ENCODE measurements around the gene NKX3-2.
A peak's percentile ranks its signal among the peaks of the same experiment; 100 is the strongest.

NKX3-2 gene

DNA sequence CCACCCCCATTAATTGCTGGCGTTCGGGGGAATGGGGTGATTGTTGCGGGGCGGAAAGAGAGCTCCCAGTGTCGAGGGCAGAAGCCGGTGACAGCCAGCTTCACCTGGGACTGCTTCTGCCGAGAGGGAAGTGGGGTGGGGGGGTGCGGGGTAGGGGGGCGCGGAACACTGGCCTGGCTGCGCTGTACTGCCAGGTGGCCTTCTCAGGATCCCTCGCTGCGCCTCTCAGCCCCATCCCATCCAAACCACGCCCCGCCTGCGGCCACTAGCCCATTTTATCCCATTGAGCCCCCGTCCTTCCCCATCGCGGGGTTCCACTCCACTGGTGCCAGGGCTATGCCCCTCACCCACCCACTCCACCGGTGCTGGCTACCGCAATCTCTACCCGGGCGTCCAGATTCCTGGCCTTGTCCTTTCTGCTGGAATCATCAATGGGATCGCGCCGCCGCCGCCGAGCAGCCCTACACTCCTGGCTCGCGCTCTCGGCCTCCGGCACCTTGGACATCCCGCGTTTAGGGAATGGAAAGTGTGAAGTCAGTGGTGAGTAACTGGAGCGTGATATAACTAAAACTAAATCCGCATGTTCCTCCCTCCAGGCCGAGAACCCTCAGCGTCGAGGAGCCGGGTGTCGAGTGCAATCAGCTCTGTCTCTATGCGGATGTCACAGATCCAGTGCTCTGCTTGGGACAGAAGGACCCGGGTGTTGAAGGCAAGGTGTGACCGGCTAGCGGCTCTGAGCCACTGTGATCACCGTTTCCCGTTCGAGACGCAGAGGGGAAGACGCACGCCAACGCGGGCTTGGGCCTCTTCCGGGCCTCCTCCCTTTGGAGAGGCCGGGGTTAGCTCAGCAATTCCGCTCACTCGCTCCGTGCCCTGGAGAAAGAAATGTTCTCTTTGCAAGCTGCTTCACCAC, 20.5 kb downstream of the NKX3-2 start:
- Histone ChIP-seq H3K9me3 (no peaks in the 10 kb centered on the region; the same call in 1 of the 2 replicates), H3K4me1 (peaks cover 9% of the 10 kb centered on the region), H3K4me3 (no peak overlapping the region), H3K27me3 (ENCODE audit: low read depth) (no peaks in the 10 kb centered on the region), H3K36me3 (replicated peaks) (no peaks in the 10 kb centered on the region)
- in situ Hi-C loops (cut with MboI; ENCODE audit: low sequenced_read_pairs), result no loop called here
- DNase-seq (ENCODE audit: low spot score in 2 of 2), result no peak

DNA sequence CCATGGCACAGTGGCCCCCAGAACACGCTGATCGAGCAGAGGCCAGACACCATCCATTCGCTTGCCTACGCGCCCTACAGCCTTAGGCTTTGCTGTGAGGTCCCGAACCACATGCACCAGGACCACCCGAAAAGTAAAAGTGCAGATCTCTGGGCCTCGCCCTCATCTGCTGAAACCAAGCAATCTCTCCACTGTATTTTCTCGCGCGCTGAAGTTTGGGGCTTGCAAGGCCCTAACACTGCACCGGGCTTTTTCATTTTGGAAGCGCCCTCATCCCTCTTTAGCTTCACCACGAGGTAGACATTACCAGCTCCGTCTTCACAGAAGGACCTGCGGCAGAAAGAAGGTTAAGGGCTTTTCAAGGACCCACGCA, 21.2 kb downstream of the NKX3-2 start:
- no peaks in the 10 kb centered on the region; the same call in 1 of the 2 replicates for H3K9me3 ChIP-seq
- in situ Hi-C loops (cut with MboI; ENCODE audit: low sequenced_read_pairs), result no loop called here
- DNase-seq (ENCODE audit: low spot score in 2 of 2), result no peak
- H3K36me3 ChIP-seq (replicated peaks), result no peaks in the 10 kb centered on the region
- peaks cover 15% of the 10 kb centered on the region for H3K4me1 ChIP-seq
- no peak overlapping the region for H3K4me3 ChIP-seq
- no peaks in the 10 kb centered on the region for H3K27me3 ChIP-seq (ENCODE audit: low read depth)

DNA sequence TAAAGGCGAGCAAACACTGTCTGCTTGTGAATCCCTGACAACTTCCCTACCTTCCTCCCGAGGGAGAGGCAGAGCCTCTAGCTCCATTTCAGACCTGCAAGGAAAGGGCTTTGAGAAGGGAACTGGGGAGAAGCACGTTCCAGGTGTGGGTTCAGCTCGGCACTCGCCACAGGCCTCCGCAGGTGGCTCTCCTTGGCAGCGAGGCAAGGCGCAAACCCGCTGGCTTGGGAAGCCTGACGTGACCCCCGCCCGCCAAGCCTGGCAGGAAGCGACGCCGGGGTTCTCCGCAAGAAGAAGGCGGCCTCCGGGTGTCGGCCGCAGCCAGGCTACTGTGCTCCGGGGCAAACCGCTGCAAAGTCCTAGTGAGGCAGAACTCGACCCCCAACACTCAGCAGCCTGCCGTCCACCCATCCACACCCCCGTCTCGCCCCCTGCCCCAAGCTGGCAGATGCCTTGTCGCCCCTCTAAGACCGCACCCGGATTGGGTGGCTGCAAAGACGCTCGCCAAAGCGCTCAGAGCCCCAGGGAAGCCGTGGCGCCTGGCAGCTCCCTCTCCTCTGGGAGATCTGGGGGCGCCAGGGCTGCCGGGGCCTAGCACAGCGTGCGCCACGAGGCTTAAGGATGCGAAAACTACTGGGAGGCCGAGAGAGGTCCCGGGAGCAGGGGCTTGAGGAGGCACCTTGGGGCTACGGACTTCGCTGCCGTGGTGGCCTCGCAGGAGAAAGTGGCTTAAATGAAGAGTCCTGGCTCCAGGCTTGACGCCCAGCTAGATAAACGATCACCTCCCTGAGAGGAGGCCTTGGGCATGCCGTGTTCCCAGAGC, 21.8 kb downstream of the NKX3-2 start:
- in situ Hi-C loops (cut with MboI; ENCODE audit: low sequenced_read_pairs), result no loop called here
- DNase-seq (ENCODE audit: low spot score in 2 of 2), result no peak
- no peak overlapping the region for H3K4me3 ChIP-seq
- no peaks in the 10 kb centered on the region for H3K27me3 ChIP-seq (ENCODE audit: low read depth)
- H3K9me3 ChIP-seq, result no peaks in the 10 kb centered on the region; the same call in 1 of the 2 replicates
- H3K36me3 ChIP-seq (replicated peaks), result no peaks in the 10 kb centered on the region
- peaks cover 20% of the 10 kb centered on the region for H3K4me1 ChIP-seq

DNA sequence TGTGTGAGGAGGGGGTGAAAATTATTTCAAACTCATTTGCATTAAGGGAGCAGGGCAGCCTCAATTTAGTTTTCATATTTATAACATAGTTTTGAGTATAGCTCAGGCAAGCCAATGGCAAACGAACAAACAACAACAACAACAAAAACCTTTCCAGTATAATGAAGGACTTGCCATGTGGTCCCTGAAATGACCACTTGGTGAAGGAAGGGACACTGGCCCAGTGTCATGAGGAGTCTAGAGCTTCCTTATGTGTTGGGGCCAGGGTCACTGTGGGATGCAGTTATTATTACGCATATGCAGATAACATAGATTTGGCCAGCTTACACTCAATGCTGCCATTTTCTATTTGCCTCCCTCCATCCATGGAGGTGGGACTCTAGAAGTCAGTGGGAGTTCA, 23.3 kb downstream of the NKX3-2 start:
- no peaks in the 10 kb centered on the region for H3K36me3 ChIP-seq (replicated peaks)
- DNase-seq (ENCODE audit: low spot score in 2 of 2), result no peak
- peaks cover 34% of the 10 kb centered on the region for H3K4me1 ChIP-seq
- no peaks in the 10 kb centered on the region for H3K27me3 ChIP-seq (ENCODE audit: low read depth)
- H3K4me3 ChIP-seq, result no peak overlapping the region
- in situ Hi-C loops (cut with MboI; ENCODE audit: low sequenced_read_pairs), result no loop called here
- no peaks in the 10 kb centered on the region; the same call in 1 of the 2 replicates for H3K9me3 ChIP-seq

DNA sequence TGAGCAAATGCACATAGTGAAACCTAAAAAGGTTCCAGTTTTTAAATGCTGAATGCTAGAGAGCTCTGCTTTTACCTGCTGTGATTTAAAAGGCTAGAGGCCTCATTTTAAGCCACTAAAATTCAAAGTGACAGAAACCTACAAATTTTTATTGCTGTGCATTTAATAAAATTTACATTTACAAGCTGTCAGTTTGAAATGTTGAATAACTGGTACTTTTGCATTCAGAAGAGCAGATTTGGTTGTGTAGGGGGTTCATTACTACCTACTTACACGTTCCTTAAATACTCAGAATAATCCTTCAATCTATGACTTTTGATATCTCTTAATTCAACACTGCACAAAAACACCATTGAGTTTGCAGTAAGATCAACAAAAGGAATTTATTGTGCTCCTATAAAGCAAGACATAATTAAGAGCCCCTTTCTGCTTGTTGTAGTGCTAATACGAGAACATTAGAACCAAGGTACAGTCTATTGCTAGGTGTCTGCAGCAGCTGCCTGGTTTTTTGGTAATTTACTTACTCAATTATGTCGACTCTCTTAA, 27.9 kb downstream of the NKX3-2 start:
- in situ Hi-C loops (cut with MboI; ENCODE audit: low sequenced_read_pairs), result no loop called here
- DNase-seq (ENCODE audit: low spot score in 2 of 2), result peak in 1 of 2 experiments; percentile 91
- H3K27me3 ChIP-seq (ENCODE audit: low read depth), result no peaks in the 10 kb centered on the region
- H3K4me3 ChIP-seq, result no peak overlapping the region
- no peaks in the 10 kb centered on the region for H3K9me3 ChIP-seq
- no peaks in the 10 kb centered on the region for H3K36me3 ChIP-seq (replicated peaks)
- peaks cover 56% of the 10 kb centered on the region for H3K4me1 ChIP-seq

DNA sequence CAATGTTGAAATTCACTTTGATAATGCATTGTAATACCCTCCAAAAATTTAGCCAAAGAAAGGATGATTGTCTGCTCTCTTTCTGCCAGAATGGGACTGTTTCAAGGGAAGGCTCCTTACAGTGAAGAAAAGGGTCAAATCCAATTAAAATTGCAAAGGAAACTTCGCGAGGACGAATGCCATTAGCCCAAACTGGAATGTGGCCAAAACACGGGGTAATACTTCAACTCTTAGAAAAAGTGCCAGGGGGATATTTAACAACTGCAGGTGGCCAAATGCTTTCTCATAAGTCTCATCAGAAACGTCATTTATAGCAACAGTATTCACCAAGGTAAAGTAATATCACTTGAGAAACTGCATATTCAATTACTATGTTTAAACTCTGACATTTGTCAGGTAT, 29.0 kb downstream of the NKX3-2 start:
- H3K27me3 ChIP-seq (ENCODE audit: low read depth), result no peaks in the 10 kb centered on the region
- H3K36me3 ChIP-seq (replicated peaks), result no peaks in the 10 kb centered on the region
- no peaks in the 10 kb centered on the region for H3K9me3 ChIP-seq
- no peak overlapping the region for H3K4me3 ChIP-seq
- peak; percentile 68 to 78 for DNase-seq (ENCODE audit: low spot score in 2 of 2)
- H3K4me1 ChIP-seq, result peaks cover 56% of the 10 kb centered on the region
- in situ Hi-C loops (cut with MboI; ENCODE audit: low sequenced_read_pairs), result no loop called here

DNA sequence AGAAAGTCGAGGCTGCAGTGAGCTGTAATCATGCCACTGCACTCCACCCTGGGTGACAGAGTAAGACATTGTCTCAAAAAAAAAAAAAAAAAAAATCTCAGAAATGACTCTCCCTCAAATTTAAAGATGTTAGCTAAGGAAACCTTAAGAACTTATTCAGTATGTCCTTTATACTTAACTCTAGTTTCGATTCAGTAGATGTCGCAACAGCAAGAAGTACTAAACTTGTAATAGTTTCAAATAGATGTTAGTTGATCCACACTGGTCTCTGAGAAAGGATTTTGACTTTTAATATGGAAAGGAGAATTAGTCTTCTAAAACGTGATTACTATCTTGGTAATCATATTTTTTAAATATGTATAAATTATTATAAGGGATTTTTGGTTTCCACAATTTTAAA, 29.6 kb downstream of the NKX3-2 start:
- no peaks in the 10 kb centered on the region for H3K27me3 ChIP-seq (ENCODE audit: low read depth)
- no peak overlapping the region for H3K4me3 ChIP-seq
- no peak for DNase-seq (ENCODE audit: low spot score in 2 of 2)
- no peaks in the 10 kb centered on the region for H3K36me3 ChIP-seq (replicated peaks)
- peaks cover 55% of the 10 kb centered on the region for H3K4me1 ChIP-seq
- H3K9me3 ChIP-seq, result no peaks in the 10 kb centered on the region
- in situ Hi-C loops (cut with MboI; ENCODE audit: low sequenced_read_pairs), result no loop called here

DNA sequence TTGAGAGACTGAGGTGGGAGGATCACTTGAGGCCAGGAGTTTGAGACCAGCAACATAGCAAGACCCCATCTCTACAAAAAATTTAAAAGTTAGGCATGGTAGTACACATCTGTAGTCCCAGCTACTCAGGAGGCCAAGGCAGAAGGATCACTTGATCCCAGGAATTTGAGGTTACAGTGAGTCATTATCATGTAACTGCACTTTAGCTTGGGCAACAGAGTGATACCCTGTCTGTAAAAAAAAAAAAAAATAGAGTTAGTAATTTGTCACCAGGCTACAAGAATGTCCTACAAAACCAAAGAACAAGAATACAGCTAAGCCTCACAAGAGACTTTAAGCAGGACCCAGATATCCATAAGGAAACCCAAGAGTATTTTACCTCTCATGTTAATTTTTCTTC, 33.2 kb downstream of the NKX3-2 start:
- no peaks in the 10 kb centered on the region for H3K36me3 ChIP-seq (replicated peaks)
- no peaks in the 10 kb centered on the region for H3K27me3 ChIP-seq (ENCODE audit: low read depth)
- no peak for DNase-seq (ENCODE audit: low spot score in 2 of 2)
- H3K4me3 ChIP-seq, result no peak overlapping the region
- in situ Hi-C loops (cut with MboI; ENCODE audit: low sequenced_read_pairs), result no loop called here
- peaks cover 22% of the 10 kb centered on the region for H3K4me1 ChIP-seq
- H3K9me3 ChIP-seq, result no peaks in the 10 kb centered on the region

DNA sequence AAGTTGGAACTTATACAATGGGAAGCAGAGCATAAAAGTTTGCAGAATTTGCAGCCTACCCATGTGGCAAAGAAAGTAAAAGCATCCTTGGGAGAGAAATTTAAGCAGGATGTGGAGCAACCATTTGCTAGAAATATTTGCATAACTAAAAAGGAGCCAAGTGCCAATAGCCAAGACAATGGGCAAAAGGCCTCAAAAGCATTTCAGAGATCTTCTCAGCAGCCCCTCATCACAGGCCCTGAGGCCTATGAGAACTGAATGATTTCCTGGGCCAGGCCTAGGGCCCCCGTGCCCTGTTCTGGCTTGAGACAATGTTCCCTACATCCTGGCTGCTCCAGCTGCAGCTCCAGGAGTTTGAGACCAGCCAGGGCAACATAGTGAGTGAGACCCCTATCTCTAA, 34.9 kb downstream of the NKX3-2 start:
- Histone ChIP-seq H3K4me1 (peaks cover 9% of the 10 kb centered on the region), H3K9me3 (no peaks in the 10 kb centered on the region), H3K36me3 (replicated peaks) (no peaks in the 10 kb centered on the region), H3K4me3 (no peak overlapping the region), H3K27me3 (ENCODE audit: low read depth) (no peaks in the 10 kb centered on the region)
- in situ Hi-C loops (cut with MboI; ENCODE audit: low sequenced_read_pairs), result no loop called here
- peak in 1 of 2 experiments; percentile 20 for DNase-seq (ENCODE audit: low spot score in 2 of 2)

DNA sequence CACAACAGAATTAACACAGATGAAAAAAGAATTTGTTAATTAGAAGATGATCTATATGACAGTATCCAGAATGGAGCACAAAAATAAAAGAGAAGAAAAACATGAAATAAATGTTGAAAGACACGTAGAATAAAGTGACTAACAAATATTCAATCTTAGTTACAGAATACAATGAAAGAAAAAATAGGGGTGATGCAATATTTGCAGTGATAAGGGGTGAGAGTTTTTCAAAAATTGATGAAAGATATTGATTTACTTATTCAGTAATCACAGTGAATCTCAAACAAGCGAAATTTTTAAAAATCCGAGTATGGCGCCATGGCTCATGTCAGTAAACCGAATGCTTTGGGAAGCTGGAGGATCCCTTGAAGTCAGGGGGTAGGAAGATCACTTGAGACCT, 39.9 kb downstream of the NKX3-2 start:
- no peaks in the 10 kb centered on the region for H3K4me1 ChIP-seq
- in situ Hi-C loops (cut with MboI; ENCODE audit: low sequenced_read_pairs), result no loop called here
- H3K4me3 ChIP-seq, result no peak overlapping the region
- H3K27me3 ChIP-seq (ENCODE audit: low read depth), result no peaks in the 10 kb centered on the region; the same call in 1 of the 2 replicates
- H3K9me3 ChIP-seq, result no peaks in the 10 kb centered on the region
- DNase-seq (ENCODE audit: low spot score in 2 of 2), result no peak
- no peaks in the 10 kb centered on the region for H3K36me3 ChIP-seq (replicated peaks)

DNA sequence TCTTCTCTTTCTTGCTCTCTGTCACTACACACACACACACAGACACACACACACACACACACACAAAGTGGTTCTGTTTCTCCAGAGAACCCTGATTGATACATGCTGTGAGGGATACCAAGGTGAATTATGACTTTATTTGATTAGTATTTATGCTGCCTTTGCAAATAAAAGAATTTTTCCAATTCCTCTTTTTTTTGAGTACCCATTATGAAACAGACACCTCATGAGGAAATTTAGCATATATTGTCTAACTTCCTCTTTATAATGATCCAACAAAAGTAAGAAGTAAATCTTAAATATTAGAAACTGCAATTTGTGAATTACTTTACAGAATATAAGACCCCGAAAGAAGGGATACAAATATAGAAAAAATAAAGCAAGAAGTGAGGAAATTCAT, 45.8 kb downstream of the NKX3-2 start:
- Histone ChIP-seq H3K4me1 (no peaks in the 10 kb centered on the region), H3K9me3 (no peaks in the 10 kb centered on the region), H3K36me3 (replicated peaks) (no peaks in the 10 kb centered on the region), H3K27me3 (ENCODE audit: low read depth) (no peaks in the 10 kb centered on the region; the same call in none of the 2 replicates), H3K4me3 (no peak overlapping the region)
- no peak for DNase-seq (ENCODE audit: low spot score in 2 of 2)
- in situ Hi-C loops (cut with MboI; ENCODE audit: low sequenced_read_pairs), result no loop called here

DNA sequence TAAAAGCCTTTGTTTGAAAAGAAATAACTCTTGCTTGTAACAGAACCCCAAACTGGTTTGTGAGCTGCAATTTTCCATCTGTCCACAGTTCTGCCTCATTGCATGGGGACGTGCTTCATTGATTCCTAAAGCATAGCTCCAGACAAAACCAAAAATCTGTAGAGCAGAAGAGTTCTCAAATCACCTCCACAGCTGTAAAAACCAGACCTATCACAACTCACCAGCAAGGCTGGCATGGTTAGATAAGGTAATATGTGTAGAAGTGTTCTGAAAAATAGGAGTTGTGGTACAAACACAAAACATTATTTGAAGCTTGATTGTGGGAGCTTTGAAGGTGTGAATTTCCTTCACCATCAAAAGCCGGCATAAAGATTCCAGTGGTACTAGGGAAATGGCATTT, 47.7 kb downstream of the NKX3-2 start:
- no peaks in the 10 kb centered on the region for H3K4me1 ChIP-seq
- no peak for DNase-seq (ENCODE audit: low spot score in 2 of 2)
- H3K36me3 ChIP-seq (replicated peaks), result no peaks in the 10 kb centered on the region
- no peaks in the 10 kb centered on the region; the same call in none of the 2 replicates for H3K27me3 ChIP-seq (ENCODE audit: low read depth)
- no peaks in the 10 kb centered on the region for H3K9me3 ChIP-seq
- in situ Hi-C loops (cut with MboI; ENCODE audit: low sequenced_read_pairs), result no loop called here
- no peak overlapping the region for H3K4me3 ChIP-seq

DNA sequence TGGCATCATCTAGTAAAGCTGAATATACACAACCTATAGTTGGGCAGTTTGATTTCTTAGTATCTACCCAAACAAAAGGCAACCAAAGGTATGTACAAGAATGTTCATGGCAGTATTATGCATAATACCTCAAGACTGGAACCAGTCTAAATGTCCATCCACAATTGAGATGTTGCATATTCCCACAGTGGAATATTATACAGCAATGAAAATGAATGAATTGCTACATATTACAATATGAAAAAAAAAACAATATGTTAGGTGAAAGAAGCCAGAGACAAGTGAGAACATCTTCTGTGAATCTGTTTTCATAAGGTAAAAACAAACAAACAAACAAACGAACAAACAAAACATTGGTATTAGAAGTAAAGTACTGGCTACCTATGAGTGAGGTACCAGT, 48.6 kb downstream of the NKX3-2 start:
- in situ Hi-C loops (cut with MboI; ENCODE audit: low sequenced_read_pairs), result no loop called here
- Histone ChIP-seq H3K27me3 (ENCODE audit: low read depth) (no peaks in the 10 kb centered on the region; the same call in 1 of the 2 replicates), H3K36me3 (replicated peaks) (no peaks in the 10 kb centered on the region), H3K9me3 (no peaks in the 10 kb centered on the region), H3K4me3 (no peak overlapping the region), H3K4me1 (no peaks in the 10 kb centered on the region)
- no peak for DNase-seq (ENCODE audit: low spot score in 2 of 2)

DNA sequence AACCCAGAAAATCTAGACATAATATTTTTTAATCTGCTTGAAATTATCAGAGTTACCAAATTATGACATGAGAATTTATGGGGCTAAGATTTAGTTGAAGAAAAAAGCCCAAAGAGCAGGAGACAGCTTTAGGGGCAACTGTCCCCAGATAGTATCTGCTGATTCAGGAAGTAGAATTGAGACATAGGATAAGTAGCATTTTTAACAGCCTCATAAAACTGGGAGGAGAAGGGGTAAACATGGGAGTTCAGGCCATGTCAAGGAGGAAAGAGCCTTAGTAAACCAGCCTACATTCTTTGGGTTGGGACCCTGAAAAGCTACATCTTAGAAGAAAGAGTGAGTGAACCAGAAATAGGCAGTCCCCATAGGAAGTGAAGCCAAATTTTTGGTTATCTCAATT, 50.5 kb downstream of the NKX3-2 start:
- no peak for DNase-seq (ENCODE audit: low spot score in 2 of 2)
- H3K36me3 ChIP-seq (replicated peaks), result no peaks in the 10 kb centered on the region
- H3K27me3 ChIP-seq (ENCODE audit: low read depth), result no peaks in the 10 kb centered on the region; the same call in 1 of the 2 replicates
- no peak overlapping the region for H3K4me3 ChIP-seq
- no peaks in the 10 kb centered on the region for H3K4me1 ChIP-seq
- no peaks in the 10 kb centered on the region; the same call in 1 of the 2 replicates for H3K9me3 ChIP-seq
- in situ Hi-C loops (cut with MboI; ENCODE audit: low sequenced_read_pairs), result no loop called here
